ENCODE results near the gene KIF26B.

KIF26B gene

GRCh38 chr1:245483247-245483646 is 328.5 kb downstream of the KIF26B start:
- Histone ChIP-seq H3K9ac (ENCODE audit: low read length in 5 of 5) (no peak overlapping the region), H3K4me1 (ENCODE audit: control insufficient read depth in 5 of 5, insufficient read depth in 5 of 5, low read length in 5 of 5) (peaks cover 0 to 34% (median 22%) of the 10 kb centered on the region in 5 donors), H3K4me3 (ENCODE audit: low read depth in 1 of 5, low read length in 5 of 5) (no peak overlapping the region), H3K36me3 (ENCODE audit: control insufficient read depth in 5 of 5, insufficient read depth in 5 of 5, low read length in 5 of 5) (no peaks in the 10 kb centered on the region), H3K9me3 (ENCODE audit: control insufficient read depth in 5 of 5, low read length in 5 of 5) (no peaks in the 10 kb centered on the region), H3K27me3 (ENCODE audit: control insufficient read depth in 5 of 5, insufficient read depth in 4 of 5, low read length in 5 of 5) (no peaks in the 10 kb centered on the region), H3K27ac (ENCODE audit: low read depth, low read length) (no peak overlapping the region)

DNA sequence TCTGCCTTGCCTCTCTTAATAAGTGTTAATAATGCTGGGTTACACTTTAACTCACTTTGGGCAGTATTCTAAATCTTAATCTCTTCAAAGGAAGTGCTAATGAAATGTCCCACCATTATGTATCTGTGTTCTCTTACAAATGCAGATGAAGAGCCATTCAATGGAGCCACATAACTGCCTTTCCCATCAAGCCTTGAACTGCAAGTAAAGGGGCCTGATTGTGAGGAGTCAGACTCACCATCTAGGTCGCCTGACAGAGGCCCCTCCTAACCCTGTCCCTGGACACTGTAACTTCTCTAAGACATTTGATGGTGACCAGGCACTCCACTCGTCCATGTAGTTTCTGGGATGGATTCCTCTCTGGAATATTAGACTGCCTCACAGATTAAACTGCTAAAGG is 329.4 kb downstream of the KIF26B start:
- Histone ChIP-seq H3K9me3 (ENCODE audit: control insufficient read depth in 5 of 5, low read length in 5 of 5) (no peaks in the 10 kb centered on the region), H3K4me1 (ENCODE audit: control insufficient read depth in 5 of 5, insufficient read depth in 5 of 5, low read length in 5 of 5) (peaks cover 0 to 34% (median 22%) of the 10 kb centered on the region in 5 donors), H3K27ac (ENCODE audit: low read depth, low read length) (no peak overlapping the region)

DNA sequence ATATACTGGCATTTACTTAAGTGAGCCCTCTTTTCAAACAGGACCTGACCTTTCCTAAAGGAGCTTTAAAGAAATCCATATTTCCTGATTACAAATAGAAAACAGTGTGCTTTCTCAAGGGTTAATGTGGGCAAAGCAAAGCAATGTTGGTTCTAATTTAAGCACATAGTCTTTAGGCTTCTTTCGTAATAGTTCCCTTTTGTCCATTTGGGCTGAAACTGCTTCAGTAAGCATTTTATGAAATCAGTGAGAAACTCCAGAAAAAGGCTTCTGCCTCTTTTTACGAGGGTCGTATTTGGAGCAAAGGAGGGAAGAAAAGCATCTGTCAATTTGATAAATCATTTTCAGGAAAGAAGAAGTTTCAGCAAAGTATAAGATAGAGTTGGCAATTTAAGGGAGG is 331.2 kb downstream of the KIF26B start:
- Histone ChIP-seq H3K27me3 (ENCODE audit: control insufficient read depth in 5 of 5, insufficient read depth in 4 of 5, low read length in 5 of 5) (no peaks in the 10 kb centered on the region), H3K4me3 (ENCODE audit: low read depth in 1 of 5, low read length in 5 of 5) (peak overlapping the region in 1 of 5 donors; percentile 20), H3K36me3 (ENCODE audit: control insufficient read depth in 5 of 5, insufficient read depth in 5 of 5, low read length in 5 of 5) (no peaks in the 10 kb centered on the region), H3K27ac (ENCODE audit: low read depth, low read length) (no peak overlapping the region), H3K9ac (ENCODE audit: low read length in 5 of 5) (no peak overlapping the region), H3K9me3 (ENCODE audit: control insufficient read depth in 5 of 5, low read length in 5 of 5) (no peaks in the 10 kb centered on the region), H3K4me1 (ENCODE audit: control insufficient read depth in 5 of 5, insufficient read depth in 5 of 5, low read length in 5 of 5) (peaks cover 0 to 28% (median 20%) of the 10 kb centered on the region in 5 donors)

More for the DNA sequence above, 329.4 kb downstream of the KIF26B start:
- Histone ChIP-seq H3K27me3 (ENCODE audit: control insufficient read depth in 5 of 5, insufficient read depth in 4 of 5, low read length in 5 of 5) (no peaks in the 10 kb centered on the region), H3K9ac (ENCODE audit: low read length in 5 of 5) (no peak overlapping the region), H3K4me3 (ENCODE audit: low read depth in 1 of 5, low read length in 5 of 5) (no peak overlapping the region), H3K36me3 (ENCODE audit: control insufficient read depth in 5 of 5, insufficient read depth in 5 of 5, low read length in 5 of 5) (no peaks in the 10 kb centered on the region)

DNA sequence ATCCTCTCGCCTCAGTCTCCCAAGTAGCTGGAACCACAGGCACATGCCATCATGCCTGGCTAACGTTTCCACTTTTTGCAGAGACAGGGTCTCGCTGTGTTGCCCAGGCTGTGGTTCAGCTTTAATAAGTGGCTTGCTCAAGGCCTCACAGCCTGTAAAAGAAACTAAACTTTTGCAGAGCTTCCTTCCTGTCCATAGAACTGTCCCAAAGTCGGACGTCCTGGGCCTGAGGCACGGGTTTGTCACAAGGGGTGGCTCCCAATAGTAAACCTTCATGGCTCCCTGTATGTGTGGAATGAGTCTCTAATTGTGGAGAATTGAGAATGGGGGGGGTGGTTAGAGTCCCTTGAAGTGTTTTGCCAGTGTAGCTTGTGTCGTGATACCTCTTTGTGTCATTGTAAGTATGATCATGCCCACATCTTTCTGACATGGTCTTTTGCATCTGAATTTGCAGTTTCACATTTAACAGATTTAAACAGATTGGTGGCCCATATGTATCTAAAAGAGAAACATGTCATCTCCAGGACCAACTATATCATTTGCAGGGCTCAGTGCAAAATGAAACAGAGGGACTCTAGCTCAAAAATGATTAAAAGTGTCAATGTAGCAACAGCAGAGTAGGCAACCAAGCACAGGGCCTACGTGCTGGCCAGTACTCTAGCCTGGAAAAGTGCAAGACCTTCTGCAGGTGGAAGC is 332.1 kb downstream of the KIF26B start:
- H3K9me3 ChIP-seq (ENCODE audit: control insufficient read depth in 5 of 5, low read length in 5 of 5): no peaks in the 10 kb centered on the region

GRCh38 chr1:245488346-245489129 is 333.8 kb downstream of the KIF26B start:
- Histone ChIP-seq H3K27ac (ENCODE audit: low read depth, low read length) (no peak overlapping the region), H3K27me3 (ENCODE audit: control insufficient read depth in 5 of 5, insufficient read depth in 4 of 5, low read length in 5 of 5) (no peaks in the 10 kb centered on the region), H3K9me3 (ENCODE audit: control insufficient read depth in 5 of 5, low read length in 5 of 5) (no peaks in the 10 kb centered on the region), H3K4me3 (ENCODE audit: low read depth in 1 of 5, low read length in 5 of 5) (no peak overlapping the region), H3K36me3 (ENCODE audit: control insufficient read depth in 5 of 5, insufficient read depth in 5 of 5, low read length in 5 of 5) (no peaks in the 10 kb centered on the region), H3K4me1 (ENCODE audit: control insufficient read depth in 5 of 5, insufficient read depth in 5 of 5, low read length in 5 of 5) (peaks cover 0 to 22% (median 16%) of the 10 kb centered on the region in 5 donors), H3K9ac (ENCODE audit: low read length in 5 of 5) (no peak overlapping the region)

More for the DNA sequence above, 332.1 kb downstream of the KIF26B start:
- no peak overlapping the region for H3K27ac ChIP-seq (ENCODE audit: low read depth, low read length)
- H3K27me3 ChIP-seq (ENCODE audit: control insufficient read depth in 5 of 5, insufficient read depth in 4 of 5, low read length in 5 of 5): no peaks in the 10 kb centered on the region
- no peak overlapping the region for H3K9ac ChIP-seq (ENCODE audit: low read length in 5 of 5)
- H3K36me3 ChIP-seq (ENCODE audit: control insufficient read depth in 5 of 5, insufficient read depth in 5 of 5, low read length in 5 of 5): no peaks in the 10 kb centered on the region
- peaks cover 0 to 22% (median 16%) of the 10 kb centered on the region in 5 donors for H3K4me1 ChIP-seq (ENCODE audit: control insufficient read depth in 5 of 5, insufficient read depth in 5 of 5, low read length in 5 of 5)
- H3K4me3 ChIP-seq (ENCODE audit: low read depth in 1 of 5, low read length in 5 of 5): no peak overlapping the region

DNA sequence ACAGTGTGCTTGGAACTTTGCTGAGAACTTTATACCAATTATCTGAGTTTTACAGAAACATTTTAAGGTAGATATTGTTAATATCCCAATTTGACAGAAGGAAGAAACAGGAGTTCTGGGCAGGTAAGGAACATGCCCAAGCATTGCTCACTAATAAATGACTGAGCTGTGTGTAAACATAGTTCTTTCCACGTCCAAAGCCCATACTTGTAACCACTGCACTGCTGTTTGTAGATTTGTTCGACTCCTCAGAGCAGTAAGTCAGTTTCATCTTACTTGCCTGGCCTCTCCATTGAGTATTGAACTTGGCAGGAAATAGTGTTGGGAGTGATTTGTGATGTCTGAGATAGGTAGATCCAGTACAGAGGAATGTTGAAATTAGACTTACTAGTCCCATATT is 335.1 kb downstream of the KIF26B start:
- no peaks in the 10 kb centered on the region for H3K9me3 ChIP-seq (ENCODE audit: control insufficient read depth in 5 of 5, low read length in 5 of 5)
- no peak overlapping the region for H3K27ac ChIP-seq (ENCODE audit: low read depth, low read length)
- no peak overlapping the region for H3K4me3 ChIP-seq (ENCODE audit: low read depth in 1 of 5, low read length in 5 of 5)
- no peaks in the 10 kb centered on the region for H3K36me3 ChIP-seq (ENCODE audit: control insufficient read depth in 5 of 5, insufficient read depth in 5 of 5, low read length in 5 of 5)
- no peak overlapping the region for H3K9ac ChIP-seq (ENCODE audit: low read length in 5 of 5)
- H3K27me3 ChIP-seq (ENCODE audit: control insufficient read depth in 5 of 5, insufficient read depth in 4 of 5, low read length in 5 of 5): no peaks in the 10 kb centered on the region
- peaks cover 0 to 22% (median 16%) of the 10 kb centered on the region in 5 donors for H3K4me1 ChIP-seq (ENCODE audit: control insufficient read depth in 5 of 5, insufficient read depth in 5 of 5, low read length in 5 of 5)

GRCh38 chr1:245493029-245493428 is 338.2 kb downstream of the KIF26B start:
- H3K9ac ChIP-seq (ENCODE audit: low read length in 5 of 5): no peak overlapping the region
- H3K4me3 ChIP-seq (ENCODE audit: low read depth in 1 of 5, low read length in 5 of 5): no peak overlapping the region
- H3K36me3 ChIP-seq (ENCODE audit: control insufficient read depth in 5 of 5, insufficient read depth in 5 of 5, low read length in 5 of 5): no peaks in the 10 kb centered on the region
- no peak overlapping the region for H3K27ac ChIP-seq (ENCODE audit: low read depth, low read length)
- no peaks in the 10 kb centered on the region for H3K27me3 ChIP-seq (ENCODE audit: control insufficient read depth in 5 of 5, insufficient read depth in 4 of 5, low read length in 5 of 5)
- no peaks in the 10 kb centered on the region for H3K4me1 ChIP-seq (ENCODE audit: control insufficient read depth in 5 of 5, insufficient read depth in 5 of 5, low read length in 5 of 5)
- no peaks in the 10 kb centered on the region for H3K9me3 ChIP-seq (ENCODE audit: control insufficient read depth in 5 of 5, low read length in 5 of 5)

GRCh38 chr1:245495681-245496080 is 340.9 kb downstream of the KIF26B start:
- no peaks in the 10 kb centered on the region for H3K27me3 ChIP-seq (ENCODE audit: control insufficient read depth in 5 of 5, insufficient read depth in 4 of 5, low read length in 5 of 5)
- no peaks in the 10 kb centered on the region for H3K4me1 ChIP-seq (ENCODE audit: control insufficient read depth in 5 of 5, insufficient read depth in 5 of 5, low read length in 5 of 5)
- H3K27ac ChIP-seq (ENCODE audit: low read depth, low read length): no peak overlapping the region
- H3K9ac ChIP-seq (ENCODE audit: low read length in 5 of 5): no peak overlapping the region
- no peaks in the 10 kb centered on the region for H3K36me3 ChIP-seq (ENCODE audit: control insufficient read depth in 5 of 5, insufficient read depth in 5 of 5, low read length in 5 of 5)
- no peak overlapping the region for H3K4me3 ChIP-seq (ENCODE audit: low read depth in 1 of 5, low read length in 5 of 5)
- no peaks in the 10 kb centered on the region for H3K9me3 ChIP-seq (ENCODE audit: control insufficient read depth in 5 of 5, low read length in 5 of 5)

GRCh38 chr1:245500546-245500945 is 345.8 kb downstream of the KIF26B start:
- H3K9me3 ChIP-seq (ENCODE audit: control insufficient read depth in 5 of 5, low read length in 5 of 5): no peaks in the 10 kb centered on the region
- no peaks in the 10 kb centered on the region for H3K4me1 ChIP-seq (ENCODE audit: control insufficient read depth in 5 of 5, insufficient read depth in 5 of 5, low read length in 5 of 5)
- no peak overlapping the region for H3K4me3 ChIP-seq (ENCODE audit: low read depth in 1 of 5, low read length in 5 of 5)

DNA sequence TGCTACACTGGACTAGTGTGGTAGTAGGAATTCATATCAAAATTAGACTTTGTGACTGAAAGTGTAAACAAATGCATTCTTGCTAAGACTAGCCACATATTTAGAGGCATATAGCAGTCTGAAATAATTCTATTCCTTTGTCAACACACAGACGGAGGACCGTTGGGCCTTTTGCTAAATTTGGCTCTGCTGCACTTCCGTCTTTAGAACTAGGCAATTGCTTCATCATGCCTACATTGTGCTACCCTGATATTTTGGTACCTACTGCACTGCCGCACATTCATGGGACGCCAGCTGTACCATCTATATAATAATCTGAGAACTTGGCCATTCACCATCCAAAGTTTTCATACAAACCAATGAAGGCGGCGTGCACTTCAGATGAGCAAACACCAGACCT is 346.8 kb downstream of the KIF26B start:
- H3K27me3 ChIP-seq (ENCODE audit: control insufficient read depth in 5 of 5, insufficient read depth in 4 of 5, low read length in 5 of 5): no peaks in the 10 kb centered on the region
- H3K27ac ChIP-seq (ENCODE audit: low read depth, low read length): no peak overlapping the region
- H3K9ac ChIP-seq (ENCODE audit: low read length in 5 of 5): no peak overlapping the region
- H3K9me3 ChIP-seq (ENCODE audit: control insufficient read depth in 5 of 5, low read length in 5 of 5): no peaks in the 10 kb centered on the region
- H3K36me3 ChIP-seq (ENCODE audit: control insufficient read depth in 5 of 5, insufficient read depth in 5 of 5, low read length in 5 of 5): no peaks in the 10 kb centered on the region
- H3K4me1 ChIP-seq (ENCODE audit: control insufficient read depth in 5 of 5, insufficient read depth in 5 of 5, low read length in 5 of 5): no peaks in the 10 kb centered on the region
- H3K4me3 ChIP-seq (ENCODE audit: low read depth in 1 of 5, low read length in 5 of 5): no peak overlapping the region

More at GRCh38 chr1:245500546-245500945, 345.8 kb downstream of the KIF26B start:
- H3K27me3 ChIP-seq (ENCODE audit: control insufficient read depth in 5 of 5, insufficient read depth in 4 of 5, low read length in 5 of 5): no peaks in the 10 kb centered on the region
- H3K36me3 ChIP-seq (ENCODE audit: control insufficient read depth in 5 of 5, insufficient read depth in 5 of 5, low read length in 5 of 5): no peaks in the 10 kb centered on the region
- no peak overlapping the region for H3K9ac ChIP-seq (ENCODE audit: low read length in 5 of 5)
- H3K27ac ChIP-seq (ENCODE audit: low read depth, low read length): no peak overlapping the region
